Measurements from ENCODE around the gene STUM.

- TF ChIP-seq POLR2A (IDR thresholded peaks at IDR 0.05) (no peak), CTCF (IDR thresholded peaks at IDR 0.05) (no peak)
Measured at GRCh38 chr1:226596531-226597165, 48.1 kb downstream of the STUM start.
